ENCODE data around the gene MAMLD1.

GRCh38 chrX:150546711-150547153 is 183.6 kb downstream of the MAMLD1 start:
- TF ChIP-seq, protein P1, sequence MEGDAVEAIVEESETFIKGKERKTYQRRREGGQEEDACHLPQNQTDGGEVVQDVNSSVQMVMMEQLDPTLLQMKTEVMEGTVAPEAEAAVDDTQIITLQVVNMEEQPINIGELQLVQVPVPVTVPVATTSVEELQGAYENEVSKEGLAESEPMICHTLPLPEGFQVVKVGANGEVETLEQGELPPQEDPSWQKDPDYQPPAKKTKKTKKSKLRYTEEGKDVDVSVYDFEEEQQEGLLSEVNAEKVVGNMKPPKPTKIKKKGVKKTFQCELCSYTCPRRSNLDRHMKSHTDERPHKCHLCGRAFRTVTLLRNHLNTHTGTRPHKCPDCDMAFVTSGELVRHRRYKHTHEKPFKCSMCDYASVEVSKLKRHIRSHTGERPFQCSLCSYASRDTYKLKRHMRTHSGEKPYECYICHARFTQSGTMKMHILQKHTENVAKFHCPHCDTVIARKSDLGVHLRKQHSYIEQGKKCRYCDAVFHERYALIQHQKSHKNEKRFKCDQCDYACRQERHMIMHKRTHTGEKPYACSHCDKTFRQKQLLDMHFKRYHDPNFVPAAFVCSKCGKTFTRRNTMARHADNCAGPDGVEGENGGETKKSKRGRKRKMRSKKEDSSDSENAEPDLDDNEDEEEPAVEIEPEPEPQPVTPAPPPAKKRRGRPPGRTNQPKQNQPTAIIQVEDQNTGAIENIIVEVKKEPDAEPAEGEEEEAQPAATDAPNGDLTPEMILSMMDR (conservative IDR thresholded peaks at IDR 0.05; ENCODE audit: low read depth, low read length), result no peak
- no peak for TF ChIP-seq EZH2 (IDR thresholded peaks at IDR 0.05; ENCODE audit: borderline replicate concordance, low read depth, low read length, poor library complexity, severe bottlenecking)
